ENCODE measurements around the gene ETV5.

The ETV5 gene

GRCh38 chr3:186127463-186127862, 18.6 kb upstream of the ETV5 start:
- no peak for TF ChIP-seq PKNOX1 (IDR thresholded peaks at IDR 0.05)
- TF ChIP-seq FOXK2 (IDR thresholded peaks at IDR 0.05): no peak
- no peak for TF ChIP-seq LEF1 (IDR thresholded peaks at IDR 0.05; ENCODE audit: borderline replicate concordance)
- no peak for TF ChIP-seq HDGF (IDR thresholded peaks at IDR 0.05; ENCODE audit: borderline replicate concordance)
- TF ChIP-seq FOXA1 (IDR thresholded peaks at IDR 0.05): no peak
- TF ChIP-seq ELF4 (IDR thresholded peaks at IDR 0.05): no peak
- no peak for TF ChIP-seq CTBP1 (IDR thresholded peaks at IDR 0.05; ENCODE audit: borderline replicate concordance)
- TF ChIP-seq BHLHE40 (IDR thresholded peaks at IDR 0.05; ENCODE audit: borderline replicate concordance): no peak
- no peak for TF ChIP-seq SUZ12 (IDR thresholded peaks at IDR 0.05)
- no peak for TF ChIP-seq FOXM1 (IDR thresholded peaks at IDR 0.05; ENCODE audit: borderline replicate concordance)
- TF ChIP-seq NFRKB (IDR thresholded peaks at IDR 0.05): no peak
- CTCF ChIA-PET: no interaction called here
- POLR2A ChIA-PET: interaction anchor here (0.6 kb wide), 1 partner anchor 174 kb away, joined by 3 read pairs; no protein-coding TSS in a partner anchor
- no peak for DNase-seq (ENCODE audit: extremely low spot score)

GRCh38 chr3:186125118-186125517, 16.2 kb upstream of the ETV5 start:
- POLR2A ChIA-PET: no interaction called here

GRCh38 chr3:186124592-186124991, 15.7 kb upstream of the ETV5 start:
- DNase-seq (ENCODE audit: extremely low spot score): no peak
- CTCF ChIA-PET: no interaction called here
- POLR2A ChIA-PET: no interaction called here
- TF ChIP-seq LEF1 (IDR thresholded peaks at IDR 0.05; ENCODE audit: borderline replicate concordance): no peak
- TF ChIP-seq FOXA1 (IDR thresholded peaks at IDR 0.05): no peak
- TF ChIP-seq SUZ12 (IDR thresholded peaks at IDR 0.05): no peak
- TF ChIP-seq HDGF (IDR thresholded peaks at IDR 0.05; ENCODE audit: borderline replicate concordance): no peak
- TF ChIP-seq ZNF384 (IDR thresholded peaks at IDR 0.05): no peak
- no peak for TF ChIP-seq SP1 (IDR thresholded peaks at IDR 0.05)
- no peak for TF ChIP-seq PKNOX1 (IDR thresholded peaks at IDR 0.05)
- TF ChIP-seq FOXM1 (IDR thresholded peaks at IDR 0.05; ENCODE audit: borderline replicate concordance): no peak
- TF ChIP-seq BHLHE40 (IDR thresholded peaks at IDR 0.05; ENCODE audit: borderline replicate concordance): no peak
- TF ChIP-seq CTBP1 (IDR thresholded peaks at IDR 0.05; ENCODE audit: borderline replicate concordance): no peak
- no peak for TF ChIP-seq ELF4 (IDR thresholded peaks at IDR 0.05)
- TF ChIP-seq TARDBP (IDR thresholded peaks at IDR 0.05): no peak
- no peak for TF ChIP-seq NFRKB (IDR thresholded peaks at IDR 0.05)
- no peak for TF ChIP-seq ARNT (IDR thresholded peaks at IDR 0.05)

More at GRCh38 chr3:186125118-186125517, 16.2 kb upstream of the ETV5 start:
- no peak for DNase-seq (ENCODE audit: extremely low spot score)
- TF ChIP-seq BHLHE40 (IDR thresholded peaks at IDR 0.05; ENCODE audit: borderline replicate concordance) (no peak), SP1 (IDR thresholded peaks at IDR 0.05) (no peak), NFRKB (IDR thresholded peaks at IDR 0.05) (no peak), FOXK2 (IDR thresholded peaks at IDR 0.05) (no peak), SUZ12 (IDR thresholded peaks at IDR 0.05) (no peak), CTBP1 (IDR thresholded peaks at IDR 0.05; ENCODE audit: borderline replicate concordance) (no peak), FOXM1 (IDR thresholded peaks at IDR 0.05; ENCODE audit: borderline replicate concordance) (no peak), TARDBP (IDR thresholded peaks at IDR 0.05) (no peak), ZNF384 (IDR thresholded peaks at IDR 0.05) (no peak), LEF1 (IDR thresholded peaks at IDR 0.05; ENCODE audit: borderline replicate concordance) (no peak), PKNOX1 (IDR thresholded peaks at IDR 0.05) (no peak), ELF4 (IDR thresholded peaks at IDR 0.05) (no peak), L3MBTL2 (conservative IDR thresholded peaks at IDR 0.05) (no peak), FOXA1 (IDR thresholded peaks at IDR 0.05) (no peak), HDGF (IDR thresholded peaks at IDR 0.05; ENCODE audit: borderline replicate concordance) (no peak), ARNT (IDR thresholded peaks at IDR 0.05) (no peak)
- CTCF ChIA-PET: no interaction called here

GRCh38 chr3:186123012-186123411, 14.1 kb upstream of the ETV5 start:
- ChIA-PET POLR2A (no interaction called here), CTCF (no interaction called here)
- TF ChIP-seq PKNOX1 (IDR thresholded peaks at IDR 0.05): peak; percentile 49
- no peak for TF ChIP-seq L3MBTL2 (conservative IDR thresholded peaks at IDR 0.05)
- no peak for DNase-seq (ENCODE audit: extremely low spot score)

- TF ChIP-seq SUZ12 (IDR thresholded peaks at IDR 0.05) (no peak), FOXK2 (IDR thresholded peaks at IDR 0.05) (no peak), LEF1 (IDR thresholded peaks at IDR 0.05; ENCODE audit: borderline replicate concordance) (no peak), HDGF (IDR thresholded peaks at IDR 0.05; ENCODE audit: borderline replicate concordance) (no peak), L3MBTL2 (conservative IDR thresholded peaks at IDR 0.05) (no peak), TARDBP (IDR thresholded peaks at IDR 0.05) (no peak), ARNT (IDR thresholded peaks at IDR 0.05) (no peak), FOXA1 (IDR thresholded peaks at IDR 0.05) (no peak), SP1 (IDR thresholded peaks at IDR 0.05) (no peak), CTBP1 (IDR thresholded peaks at IDR 0.05; ENCODE audit: borderline replicate concordance) (no peak), PKNOX1 (IDR thresholded peaks at IDR 0.05) (no peak), FOXM1 (IDR thresholded peaks at IDR 0.05; ENCODE audit: borderline replicate concordance) (no peak), ZNF384 (IDR thresholded peaks at IDR 0.05) (no peak), BHLHE40 (IDR thresholded peaks at IDR 0.05; ENCODE audit: borderline replicate concordance) (no peak)
- POLR2A ChIA-PET: no interaction called here
- no peak for DNase-seq (ENCODE audit: extremely low spot score)
- CTCF ChIA-PET: no interaction called here
Measured at GRCh38 chr3:186121968-186122367, 13.1 kb upstream of the ETV5 start.

All from HEK293T (cell line).